ENCODE results near the gene ARHGAP18. TPM values are rescaled to one million over a fixed set of nuclear protein-coding genes. Genes with fewer than 3 reads are reported as not detected.
A peak's percentile ranks its signal among the peaks of the same experiment; 100 is the strongest.

ARHGAP18 gene
- total and polyA plus RNA-seq, 2 experiments from 2014 or later = 12.5 to 23.8 TPM

GRCh38 chr6:129680633-129681032 is 29.3 kb downstream of the ARHGAP18 start:
- Histone ChIP-seq H3K4me2 (ENCODE audit: unreplicated experiment) (peak overlapping the region; percentile 91), H3K36me3 (ENCODE audit: low read depth) (no peaks in the 10 kb centered on the region), H3K9me2 (ENCODE audit: insufficient read depth) (no peaks in the 10 kb centered on the region), H4K20me1 (ENCODE audit: insufficient read depth) (no peaks in the 10 kb centered on the region), H3K9me3 (ENCODE audit: low read depth) (no peaks in the 10 kb centered on the region), H2AFZ (no peak overlapping the region; the same call in 1 of the 2 replicates), H3K27me3 (replicated peaks; ENCODE audit: insufficient read depth) (no peaks in the 10 kb centered on the region), H3K9ac (no peak overlapping the region), H3K4me1 (ENCODE audit: insufficient read depth) (peaks cover 72% of the 10 kb centered on the region), H3K4me3 (no peak overlapping the region), H3K79me2 (ENCODE audit: insufficient read depth) (peaks cover 89% of the 10 kb centered on the region), H3F3A (ENCODE audit: insufficient read depth) (peaks cover 39% of the 10 kb centered on the region), H3K27ac (peak overlapping the region; percentile 65; the same call in 1 of the 2 replicates)
- DNase-seq = no peak
- TF ChIP-seq EZH2 (IDR thresholded peaks at IDR 0.05; ENCODE audit: insufficient read depth, poor library complexity, severe bottlenecking) (no peak), EZH2phosphoT487 (IDR thresholded peaks at IDR 0.05; ENCODE audit: insufficient read depth, low read depth) (no peak)
- in situ Hi-C loops (cut with MboI) = no loop called here
- 68 to 69% methylated on average over 4 of the region's 4 CpGs for WGBS, 2 experiments (ENCODE audit: low coverage in 1 of 2, low lambda C conversion rate in 2 of 2, missing lambda C conversion rate in 2 of 2)

GRCh38 chr6:129679758-129680157 is 30.2 kb downstream of the ARHGAP18 start:
- Histone ChIP-seq H3K27ac (peak overlapping the region; percentile 65), H3K27me3 (replicated peaks; ENCODE audit: insufficient read depth) (no peaks in the 10 kb centered on the region), H3K36me3 (ENCODE audit: low read depth) (no peaks in the 10 kb centered on the region), H4K20me1 (ENCODE audit: insufficient read depth) (no peaks in the 10 kb centered on the region), H3K4me2 (ENCODE audit: unreplicated experiment) (peak overlapping the region; percentile 91), H3K9me3 (ENCODE audit: low read depth) (no peaks in the 10 kb centered on the region), H3K79me2 (ENCODE audit: insufficient read depth) (peaks cover 89% of the 10 kb centered on the region), H3F3A (ENCODE audit: insufficient read depth) (peaks cover 35% of the 10 kb centered on the region), H3K9ac (peak overlapping the region; percentile 62), H3K4me1 (ENCODE audit: insufficient read depth) (peaks cover 70% of the 10 kb centered on the region), H3K9me2 (ENCODE audit: insufficient read depth) (no peaks in the 10 kb centered on the region), H3K4me3 (peak overlapping the region; percentile 58), H2AFZ (peak overlapping the region; percentile 55)
- in situ Hi-C loops (cut with MboI) = no loop called here
- DNase-seq = peak; percentile 52
- 34 to 37% methylated on average over 3 of the region's 3 CpGs for WGBS, 2 experiments (ENCODE audit: low coverage in 1 of 2, low lambda C conversion rate in 2 of 2, missing lambda C conversion rate in 2 of 2)
- TF ChIP-seq EZH2phosphoT487 (IDR thresholded peaks at IDR 0.05; ENCODE audit: insufficient read depth, low read depth) (no peak), EZH2 (IDR thresholded peaks at IDR 0.05; ENCODE audit: insufficient read depth, poor library complexity, severe bottlenecking) (no peak)

GRCh38 chr6:129679275-129679674 is 30.7 kb downstream of the ARHGAP18 start:
- Histone ChIP-seq H3K27ac (peak overlapping the region; percentile 65), H3K36me3 (ENCODE audit: low read depth) (no peaks in the 10 kb centered on the region), H3K9ac (peak overlapping the region; percentile 62), H4K20me1 (ENCODE audit: insufficient read depth) (no peaks in the 10 kb centered on the region), H3K9me2 (ENCODE audit: insufficient read depth) (no peaks in the 10 kb centered on the region), H2AFZ (peak overlapping the region; percentile 55), H3K4me1 (ENCODE audit: insufficient read depth) (peaks cover 70% of the 10 kb centered on the region), H3F3A (ENCODE audit: insufficient read depth) (peaks cover 33% of the 10 kb centered on the region), H3K79me2 (ENCODE audit: insufficient read depth) (peaks cover 89% of the 10 kb centered on the region), H3K27me3 (replicated peaks; ENCODE audit: insufficient read depth) (no peaks in the 10 kb centered on the region), H3K4me2 (ENCODE audit: unreplicated experiment) (peak overlapping the region; percentile 91), H3K4me3 (peak overlapping the region; percentile 58), H3K9me3 (ENCODE audit: low read depth) (no peaks in the 10 kb centered on the region)
- in situ Hi-C loops (cut with MboI) = no loop called here
- 1 to 2% methylated on average over 3 of the region's 3 CpGs for WGBS, 2 experiments (ENCODE audit: low coverage in 1 of 2, low lambda C conversion rate in 2 of 2, missing lambda C conversion rate in 2 of 2)
- TF ChIP-seq EZH2phosphoT487 (IDR thresholded peaks at IDR 0.05; ENCODE audit: insufficient read depth, low read depth) = no peak
- no peak for TF ChIP-seq EZH2 (IDR thresholded peaks at IDR 0.05; ENCODE audit: insufficient read depth, poor library complexity, severe bottlenecking)
- DNase-seq = peak; percentile 71

- H2AFZ ChIP-seq = no peak overlapping the region
- H4K20me1 ChIP-seq (ENCODE audit: insufficient read depth) = no peaks in the 10 kb centered on the region
- TF ChIP-seq EZH2 (IDR thresholded peaks at IDR 0.05; ENCODE audit: insufficient read depth, poor library complexity, severe bottlenecking) = no peak
- TF ChIP-seq EZH2phosphoT487 (IDR thresholded peaks at IDR 0.05; ENCODE audit: insufficient read depth, low read depth) = no peak
- H3K4me3 ChIP-seq = peak overlapping the region; percentile 58
- H3K79me2 ChIP-seq (ENCODE audit: insufficient read depth) = peaks cover 91% of the 10 kb centered on the region
- H3K4me2 ChIP-seq (ENCODE audit: unreplicated experiment) = peak overlapping the region; percentile 91
- peaks cover 72% of the 10 kb centered on the region for H3K4me1 ChIP-seq (ENCODE audit: insufficient read depth)
- WGBS, 2 experiments (ENCODE audit: low coverage in 1 of 2, low lambda C conversion rate in 2 of 2, missing lambda C conversion rate in 2 of 2) = 27 to 55% methylated on average over 1 of the region's 1 CpG
- peaks cover 34% of the 10 kb centered on the region for H3F3A ChIP-seq (ENCODE audit: insufficient read depth)
- peak overlapping the region; percentile 65 for H3K27ac ChIP-seq
- in situ Hi-C loops (cut with MboI) = no loop called here
- DNase-seq = peak; percentile 34
- H3K36me3 ChIP-seq (ENCODE audit: low read depth) = no peaks in the 10 kb centered on the region
- no peak overlapping the region for H3K9ac ChIP-seq
- H3K9me2 ChIP-seq (ENCODE audit: insufficient read depth) = no peaks in the 10 kb centered on the region
- H3K27me3 ChIP-seq (replicated peaks; ENCODE audit: insufficient read depth) = no peaks in the 10 kb centered on the region
- no peaks in the 10 kb centered on the region for H3K9me3 ChIP-seq (ENCODE audit: low read depth)
Measured at GRCh38 chr6:129678463-129678862, 31.5 kb downstream of the ARHGAP18 start.
